COLO829 (cell line): Measurements from ENCODE around the gene FKBP1B.
"Not testable (repeated sequence)": the region's sequence is repeated elsewhere in the genome, so short reads cannot be mapped to it uniquely, and the experiment has no call there.

ENCODE experiments used
- DNase-seq: peaks from one replicate; pipeline ENCODE4 v3.0.0; 2012; ENCODE audit warnings: low spot score

FKBP1B gene

DNA sequence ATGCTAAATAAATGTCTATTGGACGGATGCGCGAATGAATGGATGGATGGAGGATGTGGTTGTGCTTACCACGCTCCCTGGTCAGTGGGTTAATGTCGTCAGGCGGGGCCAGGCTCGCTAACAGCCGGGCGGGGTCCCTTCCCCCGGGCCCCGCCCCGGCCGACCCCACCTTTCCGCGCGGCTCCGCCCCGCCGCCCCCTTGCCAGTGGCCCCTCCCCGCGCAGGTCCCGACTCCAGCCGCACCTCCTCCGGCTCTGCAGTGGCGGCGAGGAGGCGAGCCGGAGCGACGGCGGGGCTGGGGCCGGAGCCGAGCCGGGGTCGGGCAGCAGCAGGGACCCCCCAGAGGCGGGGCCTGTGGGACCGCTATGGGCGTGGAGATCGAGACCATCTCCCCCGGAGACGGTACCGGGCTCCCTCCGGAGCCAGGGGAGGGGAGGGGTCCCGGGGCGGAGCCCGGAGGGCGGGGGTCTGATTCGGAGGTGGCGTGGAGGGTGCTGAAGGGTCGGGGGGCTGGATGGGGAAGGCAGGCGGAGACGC is at the start of gene FKBP1B:
FKBP1B (plus strand) TSS at position 257 of the 537 bp plus-strand sequence; CDS start at position 366, 109 bp downstream.
- DNase-seq, result peak; percentile 15

DNA sequence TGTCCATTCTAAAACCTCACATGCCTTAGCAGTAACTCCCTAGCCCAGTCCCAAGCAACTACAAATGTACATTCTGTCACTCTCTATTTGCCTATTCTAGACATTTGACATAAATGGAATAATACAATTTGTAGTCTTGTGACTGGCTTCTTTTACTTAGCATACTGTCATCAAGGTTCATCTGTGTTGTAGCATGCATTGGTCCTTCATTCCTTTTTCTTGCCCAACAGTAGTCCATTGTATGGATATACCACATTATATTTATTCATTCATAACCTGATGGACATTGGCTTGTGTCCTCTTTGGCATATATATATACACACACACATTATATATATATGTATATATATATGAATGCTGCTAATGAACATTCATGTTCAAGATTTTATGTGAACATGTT is 41.8 kb upstream of the FKBP1B start:
- DNase-seq, result no peak

DNA sequence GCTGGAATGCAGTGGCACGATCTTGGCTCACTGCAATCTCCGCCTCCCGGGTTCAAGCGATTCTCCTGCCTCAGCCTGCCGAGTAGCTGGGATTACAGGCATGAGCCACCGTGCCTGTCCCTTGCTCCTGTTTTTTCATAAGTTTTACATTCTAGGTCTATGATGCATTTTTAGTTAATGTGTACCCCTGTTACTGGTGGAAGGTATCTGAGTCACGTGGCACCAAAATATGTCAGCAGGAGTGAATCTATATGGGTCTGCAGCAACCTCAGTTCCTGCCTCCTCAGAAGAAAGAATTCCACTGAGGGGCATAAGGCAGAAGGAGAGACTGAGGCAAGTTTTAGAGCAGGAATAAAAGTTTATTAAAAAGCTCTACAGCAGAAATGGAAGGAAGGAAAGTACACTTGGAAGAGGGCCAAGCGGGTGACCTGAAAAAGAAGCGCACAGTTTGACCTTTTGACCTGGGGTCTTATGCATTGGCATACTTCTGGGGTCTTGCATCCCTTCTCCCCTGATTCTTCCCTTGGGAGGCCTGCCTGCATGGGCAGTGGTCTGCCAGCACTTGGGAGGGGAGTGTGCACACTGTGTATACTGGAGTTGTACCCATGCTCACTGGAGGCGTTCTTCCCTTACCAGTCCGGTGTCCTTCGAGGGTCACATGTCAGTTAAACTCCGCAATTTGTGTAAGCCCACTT is 40.7 kb upstream of the FKBP1B start:
- DNase-seq, result no peak

DNA sequence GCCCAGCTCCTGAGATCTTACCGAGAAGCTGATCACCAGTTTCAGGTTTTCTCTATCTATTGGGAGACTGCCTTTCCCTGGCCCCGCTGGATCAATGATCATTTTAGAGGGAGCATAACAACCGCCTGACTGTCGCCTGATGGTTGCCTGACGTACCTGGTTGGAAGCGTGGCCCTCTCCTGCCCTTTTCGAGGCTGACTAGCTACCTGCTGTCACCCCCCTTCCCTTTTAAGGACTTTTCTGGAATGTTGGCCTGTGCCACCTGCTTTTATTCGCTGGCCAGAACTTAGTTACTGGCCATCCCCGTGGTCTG is 40.2 kb upstream of the FKBP1B start:
- no peak for DNase-seq

DNA sequence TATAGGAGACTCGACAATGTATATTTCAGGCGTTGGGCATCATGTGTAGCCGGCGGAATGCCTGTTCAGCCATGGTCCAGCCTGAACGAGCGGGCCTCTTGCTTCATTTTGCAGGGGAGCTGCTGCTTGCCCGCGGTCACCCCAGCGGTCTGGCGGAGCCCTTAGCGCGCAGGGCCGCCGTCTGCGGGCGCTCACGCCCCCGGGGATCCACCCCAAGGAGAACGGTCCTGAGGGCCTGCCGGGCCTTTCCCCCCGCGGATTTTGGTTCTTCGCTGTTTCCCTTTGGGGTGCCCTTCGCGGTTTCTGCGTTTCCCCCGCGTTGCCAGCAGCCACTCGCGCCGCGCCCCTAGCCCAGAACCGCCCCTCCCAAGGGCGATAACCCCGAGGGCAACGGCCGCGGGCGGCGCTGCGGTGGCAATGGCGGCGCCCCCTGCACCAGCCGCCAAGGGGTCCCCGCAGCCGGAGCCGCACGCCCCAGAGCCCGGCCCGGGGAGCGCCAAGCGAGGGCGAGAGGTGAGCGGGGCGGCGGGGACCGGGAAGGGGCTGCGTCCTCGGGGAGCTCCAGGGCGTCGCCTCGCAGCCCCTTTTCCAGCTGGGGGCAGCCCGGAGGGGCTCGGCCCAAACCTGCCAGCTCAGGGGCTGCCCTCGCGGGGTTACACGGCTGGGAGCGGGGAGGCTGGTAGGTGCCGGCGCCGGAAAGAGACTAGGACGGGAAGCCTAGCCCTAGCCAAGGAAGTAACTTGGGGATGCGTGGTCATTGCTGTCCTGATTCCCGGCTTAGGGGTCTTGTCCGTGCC is 39.7 kb upstream of the FKBP1B start, which contains the start of gene MFSD2B:
MFSD2B (plus strand) TSS at position 406 of the 797 bp plus-strand sequence; CDS start at position 418, 12 bp downstream.
- no peak for DNase-seq

DNA sequence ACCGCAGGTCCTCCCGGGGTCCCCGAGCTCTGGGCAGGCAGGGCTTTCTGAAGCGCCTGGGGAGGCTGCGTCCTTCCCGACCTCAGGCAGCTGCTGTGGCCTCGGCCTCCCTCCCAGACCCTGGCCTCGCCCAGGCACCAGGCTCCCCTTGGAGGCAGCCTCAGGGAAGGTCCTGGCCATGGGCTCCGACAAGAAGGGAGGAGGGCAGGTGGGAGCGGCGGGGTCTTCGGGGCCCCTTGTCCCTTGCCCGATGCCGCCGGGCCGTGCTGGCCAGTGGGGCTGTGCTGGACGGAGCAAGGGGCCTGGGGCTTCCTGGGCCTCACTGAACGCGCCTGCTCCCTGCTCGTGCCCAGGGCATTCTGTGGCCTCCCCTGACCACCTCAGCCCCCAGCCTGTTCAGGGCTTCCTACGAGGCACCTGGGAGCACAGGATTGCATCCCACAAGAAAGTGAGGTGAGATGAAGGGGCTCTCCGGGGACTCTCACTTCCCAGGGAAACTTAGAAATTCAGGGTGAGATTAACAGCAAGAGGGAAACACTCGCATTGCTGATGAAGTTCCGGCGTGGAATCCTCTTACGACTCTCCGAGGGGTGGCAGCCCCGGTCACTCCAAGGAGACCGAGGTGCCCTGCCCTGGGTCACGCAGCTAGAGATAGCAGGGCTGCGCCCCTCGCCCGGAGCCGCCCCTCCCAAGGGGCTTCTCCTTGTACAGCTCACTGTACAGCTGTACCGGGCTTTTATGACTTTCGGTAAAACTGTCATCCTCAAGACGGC is 38.9 kb upstream of the FKBP1B start:
- DNase-seq, result no peak

DNA sequence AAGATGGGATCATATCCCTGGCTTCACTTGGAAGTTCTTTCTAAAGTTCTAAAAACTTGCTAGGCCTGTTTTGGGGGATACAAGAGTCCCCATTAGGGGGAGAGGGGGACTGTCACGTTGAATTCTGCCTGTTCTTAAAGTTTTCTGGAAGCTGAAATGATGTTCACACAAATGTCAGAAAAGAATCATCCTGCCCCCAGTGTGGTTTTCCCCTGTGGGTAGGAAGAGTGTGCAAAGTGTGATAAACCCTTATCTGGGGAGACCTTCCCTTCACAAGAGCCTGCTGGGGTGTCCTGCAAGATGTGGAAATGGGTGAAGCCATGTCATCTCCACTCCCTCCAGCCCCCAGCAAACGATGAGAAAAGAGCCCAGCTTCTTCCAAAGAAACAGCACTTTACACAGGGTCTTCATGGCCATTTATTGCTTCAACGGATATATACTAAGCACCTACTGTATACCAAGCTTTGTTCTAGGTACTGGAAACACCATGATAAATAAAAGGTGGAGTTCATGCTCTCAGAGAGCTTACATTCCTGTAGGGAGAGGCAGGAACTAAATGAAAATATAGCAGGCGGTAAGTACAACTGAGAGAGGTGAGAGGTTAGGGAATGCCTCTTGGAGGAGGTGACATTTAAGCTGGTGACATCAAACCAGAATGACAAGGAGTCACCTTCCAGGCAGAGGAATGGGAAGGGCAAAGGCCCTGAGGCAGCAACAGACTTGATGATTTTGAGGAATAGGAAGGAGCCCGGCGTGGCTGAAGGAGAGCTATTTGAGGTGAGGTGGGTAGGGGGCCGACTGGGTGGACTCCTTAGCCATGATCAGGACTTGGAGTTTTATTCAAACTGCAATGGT is 38.1 kb upstream of the FKBP1B start:
- DNase-seq, result no peak

DNA sequence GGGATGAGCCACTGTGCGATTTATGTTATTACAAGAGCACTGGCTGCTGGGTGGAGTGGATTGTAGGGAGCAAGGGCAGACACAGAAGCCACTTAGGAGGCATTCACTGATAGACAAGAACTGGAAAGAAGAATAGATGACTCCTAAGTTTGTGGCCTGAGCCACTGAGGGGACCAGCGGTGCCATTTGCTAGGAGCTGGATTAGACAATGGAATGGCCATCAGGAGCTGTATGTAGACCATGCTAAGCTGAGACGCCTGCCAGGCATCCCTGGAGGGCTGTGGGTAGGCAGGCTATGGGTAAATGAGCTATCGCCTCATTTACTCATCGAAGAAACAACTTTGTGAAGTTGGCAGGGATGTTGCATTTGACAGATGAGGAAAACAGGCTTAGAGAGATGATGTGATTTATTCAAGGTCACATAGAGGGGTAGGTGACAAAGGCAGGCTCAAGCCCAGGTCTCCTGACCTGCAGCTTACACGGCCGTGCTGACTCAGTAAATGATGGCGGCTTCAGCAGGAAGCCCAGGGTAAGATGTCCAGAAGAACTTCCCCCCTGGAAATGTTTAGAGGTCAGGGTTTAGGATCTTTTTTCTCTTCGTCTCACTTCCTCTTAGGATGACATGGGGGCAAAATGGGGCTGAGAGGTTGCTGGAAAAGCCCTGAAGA is 36.9 kb upstream of the FKBP1B start:
- DNase-seq, result no peak

DNA sequence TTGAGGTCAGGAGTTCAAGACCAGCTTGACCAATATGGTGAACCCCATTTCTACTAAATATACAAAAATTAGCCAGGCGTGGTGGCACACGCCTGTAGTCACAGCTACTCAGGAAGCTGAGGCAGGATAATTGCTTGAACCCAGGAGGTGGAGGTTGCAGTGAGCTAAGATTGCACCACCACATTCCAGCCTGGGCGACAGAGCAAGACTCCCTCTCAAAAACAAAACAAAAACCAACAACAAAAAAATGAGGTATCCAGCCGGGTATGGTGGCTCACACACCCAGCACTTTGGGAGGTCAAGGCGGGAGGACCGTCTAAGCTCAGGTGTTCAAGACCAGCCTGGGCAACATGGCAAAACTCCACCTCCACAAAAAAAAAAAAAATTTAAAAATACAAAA is 34.6 kb upstream of the FKBP1B start:
- DNase-seq, result not testable (repeated sequence)

DNA sequence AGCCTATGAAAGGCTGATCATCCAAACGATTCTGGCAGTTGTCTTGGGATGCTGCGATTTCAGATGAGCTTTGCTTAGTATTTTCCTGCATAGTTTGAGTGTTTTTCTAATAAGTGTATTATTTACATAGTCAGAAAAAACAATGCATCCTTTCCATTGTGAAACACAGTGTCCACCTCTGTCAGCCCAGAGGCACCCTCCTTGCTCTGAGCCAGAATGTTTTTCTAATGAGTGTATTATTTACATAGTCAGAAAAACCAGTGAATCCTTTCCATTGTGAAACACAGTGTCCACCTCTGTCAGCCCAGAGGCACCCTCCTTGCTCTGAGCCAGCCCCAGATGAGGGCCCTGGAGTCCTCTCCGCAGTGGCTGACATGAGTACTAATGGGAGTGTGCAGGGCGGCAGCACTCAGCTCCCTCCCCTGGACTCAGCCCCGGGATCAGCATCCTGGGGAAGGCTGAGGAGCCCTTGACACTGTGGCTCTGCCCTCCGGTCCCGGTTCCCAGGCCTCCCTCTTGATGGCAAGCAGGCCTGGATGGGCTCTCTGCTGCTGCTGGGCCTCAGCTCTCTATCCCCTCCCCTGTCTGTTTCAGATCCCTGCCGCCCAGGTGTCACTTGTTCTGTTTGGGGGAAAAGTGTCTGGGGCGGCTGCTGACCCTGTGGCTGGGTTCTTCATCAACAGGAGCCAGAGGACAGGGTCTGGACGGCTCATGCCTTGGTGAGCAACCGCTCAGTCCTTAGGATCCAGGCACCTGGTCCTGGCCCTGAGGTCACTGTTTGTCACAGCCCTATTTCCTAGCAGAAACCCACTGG is 33.8 kb upstream of the FKBP1B start:
- DNase-seq, result no peak

DNA sequence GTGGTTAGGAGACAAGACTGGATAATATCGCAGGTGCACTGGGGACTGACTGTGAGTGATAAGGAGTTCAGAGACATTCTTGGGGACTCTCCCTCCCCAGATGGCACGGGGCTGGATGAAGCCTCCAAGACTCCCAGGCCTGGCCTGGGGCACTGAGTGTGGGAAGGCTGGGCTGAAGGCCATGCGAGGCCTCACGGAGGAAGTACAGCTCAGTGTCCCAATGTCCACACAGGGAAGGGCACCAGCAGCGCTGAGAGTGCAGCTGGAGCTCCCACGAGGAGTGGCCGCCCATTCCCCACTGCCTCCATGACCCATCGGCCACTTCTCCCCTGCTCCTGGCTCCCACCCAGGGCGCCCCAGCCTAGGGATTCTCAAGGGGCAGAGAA is 33.2 kb upstream of the FKBP1B start:
- DNase-seq, result no peak

DNA sequence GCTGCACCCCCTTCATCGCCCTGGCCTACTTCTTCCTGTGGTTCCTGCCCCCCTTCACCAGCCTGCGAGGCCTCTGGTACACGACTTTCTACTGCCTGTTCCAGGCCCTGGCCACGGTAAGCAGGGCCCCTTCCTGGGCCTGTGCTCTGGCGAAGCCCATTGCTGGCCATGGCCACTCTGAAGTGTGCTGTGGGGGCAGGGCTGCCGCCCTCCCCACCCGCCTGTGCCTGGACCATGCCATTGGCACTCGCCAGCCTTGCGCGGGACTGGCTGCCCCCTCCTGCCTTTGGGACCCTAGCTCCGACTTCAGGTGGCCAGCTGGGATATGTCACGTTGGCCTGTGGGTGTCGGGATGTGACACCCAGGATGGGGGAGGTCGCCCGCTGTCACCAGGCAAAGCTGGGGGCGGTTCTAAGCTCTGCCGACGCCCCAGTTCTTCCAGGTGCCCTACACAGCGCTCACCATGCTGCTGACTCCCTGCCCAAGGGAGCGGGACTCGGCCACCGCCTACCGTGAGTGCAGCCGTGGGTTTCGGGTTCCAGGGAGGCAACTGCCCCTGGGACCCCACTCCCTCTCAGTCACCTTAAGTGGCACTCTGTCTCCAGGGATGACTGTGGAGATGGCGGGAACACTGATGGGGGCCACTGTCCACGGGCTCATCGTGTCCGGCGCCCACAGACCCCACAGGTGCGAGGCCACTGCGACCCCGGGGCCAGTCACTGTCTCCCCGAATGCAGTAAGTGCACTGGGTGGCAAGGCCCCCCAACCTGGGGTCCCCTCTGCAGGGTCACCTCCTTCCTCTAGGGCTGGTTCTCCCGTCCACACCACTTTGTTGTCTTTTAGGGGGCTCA is 32.5 kb upstream of the FKBP1B start:
- no peak for DNase-seq

DNA sequence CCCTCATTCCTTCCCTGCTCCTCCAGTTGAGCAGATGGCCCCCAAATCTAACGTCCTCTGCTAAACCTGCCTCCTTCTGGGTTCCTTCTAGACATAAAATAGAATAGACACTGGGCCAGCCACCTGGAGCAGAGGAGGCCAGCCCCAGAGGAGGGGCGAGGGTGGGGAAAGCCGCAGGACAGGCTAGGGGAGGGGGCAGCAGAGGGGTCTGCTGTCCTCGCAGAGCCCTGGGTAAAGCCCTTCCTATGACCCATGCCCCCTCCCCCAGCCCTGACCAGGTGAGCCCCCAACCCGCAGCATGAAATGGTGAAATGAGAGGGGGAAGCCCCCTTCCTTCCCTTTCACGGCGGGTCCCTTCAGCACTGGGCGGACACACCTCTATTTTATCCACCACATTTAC is 31.8 kb upstream of the FKBP1B start:
- DNase-seq, result no peak

DNA sequence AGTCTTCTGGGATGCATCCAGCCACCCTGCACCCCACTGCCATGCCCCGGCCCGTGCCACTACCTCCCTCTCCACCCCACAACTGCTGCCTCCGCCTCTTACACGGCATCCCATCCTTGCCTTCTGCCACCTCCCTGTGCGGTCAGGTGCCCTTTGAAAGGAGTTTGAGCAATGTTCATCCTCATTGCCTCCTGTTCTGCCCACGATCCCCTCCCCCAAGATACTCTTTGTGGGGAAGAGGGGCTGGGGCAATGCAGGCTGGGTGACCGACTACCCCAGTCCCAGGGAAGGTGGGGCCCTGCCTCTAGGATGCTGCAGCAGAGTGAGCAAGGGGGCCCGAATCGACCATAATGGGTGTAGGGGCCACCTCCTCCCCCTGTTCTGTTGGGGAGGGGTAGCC is 31.3 kb upstream of the FKBP1B start:
- DNase-seq, result no peak

DNA sequence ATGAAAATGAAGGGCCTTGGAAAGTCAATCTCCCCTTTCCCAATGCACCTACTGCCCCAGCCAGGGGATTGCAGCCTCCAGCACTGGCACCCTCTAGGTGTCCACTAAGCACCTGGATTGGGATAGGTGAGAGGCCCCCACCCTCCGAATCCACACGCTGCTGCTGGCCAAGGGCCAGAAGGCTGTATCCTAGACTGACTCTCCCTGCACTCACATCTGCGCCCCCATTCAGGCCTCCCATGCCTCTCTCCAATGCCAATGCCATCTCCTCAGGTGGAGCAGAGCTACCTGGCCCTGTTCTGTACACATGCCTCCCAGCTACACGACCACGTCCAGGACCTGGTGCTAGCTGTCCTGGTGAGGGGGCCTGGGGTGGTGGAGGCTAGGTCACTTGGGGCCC is 29.8 kb upstream of the FKBP1B start:
- no peak for DNase-seq

DNA sequence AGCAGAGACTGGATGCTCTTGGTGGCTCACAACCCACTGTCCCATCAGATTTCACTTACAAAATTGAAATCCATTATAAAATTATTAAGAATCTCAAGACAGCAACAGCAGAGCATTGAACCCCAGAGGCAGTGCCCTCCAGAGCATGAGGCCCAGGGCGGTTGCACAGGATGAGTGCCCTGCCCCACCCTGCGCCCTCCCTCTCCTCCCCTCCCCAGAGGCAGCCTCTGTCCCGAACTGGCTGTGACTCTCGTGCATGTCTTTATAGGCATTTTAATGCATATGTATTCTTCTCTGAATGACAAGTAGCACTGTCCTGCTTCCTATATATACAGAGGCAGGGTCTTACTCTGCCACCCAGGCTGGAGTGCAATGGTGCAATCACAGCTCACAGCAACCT is 29.3 kb upstream of the FKBP1B start:
- DNase-seq, result no peak

DNA sequence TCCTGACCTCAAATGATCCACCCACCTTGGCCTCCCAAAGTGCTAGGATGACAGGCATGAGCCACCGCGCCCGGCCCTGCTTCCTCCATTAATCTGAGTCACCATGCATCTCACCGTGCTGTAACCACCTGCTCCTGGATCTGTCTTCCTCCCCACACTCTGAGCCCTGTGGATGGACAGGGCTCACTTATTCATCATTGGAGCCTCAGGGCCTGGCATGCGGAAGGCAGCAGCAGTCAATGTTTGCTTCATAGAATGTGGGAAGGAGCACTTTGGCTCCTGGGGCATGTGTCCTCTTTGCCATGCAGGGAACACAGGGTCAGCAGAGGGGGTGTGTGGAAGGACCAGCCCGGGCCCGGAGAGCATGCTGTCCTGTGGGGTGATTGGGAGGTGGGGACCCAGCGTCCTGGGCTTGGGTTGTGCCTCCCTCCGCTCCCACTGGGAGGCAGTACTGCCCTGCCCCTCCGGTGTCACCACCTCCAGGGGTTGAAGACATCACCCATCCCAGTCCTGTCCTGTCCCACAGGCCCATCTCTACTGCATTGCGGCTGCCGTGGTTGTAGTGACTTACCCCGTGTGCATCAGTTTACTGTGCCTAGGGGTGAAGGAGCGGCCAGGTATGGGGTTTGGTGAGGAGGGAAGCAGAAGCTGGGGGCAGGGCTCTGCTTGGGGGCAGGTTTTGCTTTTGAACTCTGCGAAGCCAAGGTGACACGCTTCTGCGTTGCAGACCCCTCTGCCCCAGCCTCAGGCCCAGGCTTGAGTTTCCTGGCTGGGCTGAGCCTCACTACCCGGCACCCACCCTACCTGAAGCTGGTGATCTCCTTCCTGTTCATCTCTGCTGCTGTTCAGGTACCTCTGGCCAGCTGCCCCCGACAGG is 28.2 kb upstream of the FKBP1B start:
- DNase-seq, result no peak

DNA sequence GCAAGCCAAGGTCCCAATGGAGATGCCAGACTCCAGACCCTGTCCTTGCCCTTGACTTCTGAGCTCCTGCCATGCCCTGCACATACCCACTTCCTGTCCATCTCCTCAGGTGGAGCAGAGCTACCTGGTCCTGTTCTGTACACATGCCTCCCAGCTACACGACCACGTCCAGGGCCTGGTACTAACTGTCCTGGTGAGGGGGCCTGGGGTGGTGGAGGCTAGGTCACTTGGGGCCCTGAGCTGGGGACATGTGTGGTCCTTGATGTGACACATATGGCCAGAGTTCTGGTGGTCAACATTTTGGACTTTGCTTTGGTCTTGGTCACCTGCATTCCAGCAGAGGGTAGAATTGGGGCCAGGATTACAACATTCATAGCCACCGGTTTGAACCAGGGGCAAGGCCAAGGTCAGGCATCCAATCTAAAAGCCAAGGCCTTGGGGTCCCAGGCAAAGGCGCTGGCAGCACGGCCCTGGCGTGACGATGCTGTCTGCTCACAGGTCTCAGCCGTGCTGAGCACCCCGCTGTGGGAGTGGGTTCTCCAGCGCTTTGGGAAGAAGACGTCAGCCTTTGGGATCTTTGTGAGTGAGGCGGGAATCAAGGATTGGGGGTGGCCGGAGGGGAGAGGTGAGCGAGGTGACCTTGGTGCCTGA is 27.1 kb upstream of the FKBP1B start:
- DNase-seq, result no peak
